ENCODE results near the gene CD34.

CD34 gene

DNA sequence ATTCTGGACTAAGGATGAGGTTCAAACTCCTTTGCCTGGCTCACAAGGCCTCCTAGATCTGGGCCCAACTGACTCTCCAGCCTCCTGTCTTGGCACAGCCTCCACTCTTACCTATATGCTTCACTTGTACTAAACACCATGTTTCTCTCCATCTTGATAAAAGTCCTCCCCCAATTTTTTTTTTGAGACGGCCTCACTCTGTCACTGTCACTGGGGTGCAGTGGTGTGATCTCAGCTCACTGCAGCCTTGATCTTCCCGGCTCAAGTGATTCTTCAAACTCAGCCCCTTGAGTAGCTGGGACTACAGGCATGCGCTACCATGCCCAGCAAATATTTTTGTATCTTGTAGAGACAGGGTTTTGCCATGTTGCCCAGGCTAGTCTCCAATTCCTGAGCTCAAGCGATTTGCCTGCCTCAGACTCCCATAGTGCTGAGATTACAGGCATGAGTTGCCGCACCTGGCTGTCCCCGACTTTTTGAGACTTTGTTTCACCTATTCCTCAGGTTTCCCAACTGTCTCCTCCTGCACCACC lies 39.7 kb downstream of the CD34 start:
- DNase-seq: no peak

DNA sequence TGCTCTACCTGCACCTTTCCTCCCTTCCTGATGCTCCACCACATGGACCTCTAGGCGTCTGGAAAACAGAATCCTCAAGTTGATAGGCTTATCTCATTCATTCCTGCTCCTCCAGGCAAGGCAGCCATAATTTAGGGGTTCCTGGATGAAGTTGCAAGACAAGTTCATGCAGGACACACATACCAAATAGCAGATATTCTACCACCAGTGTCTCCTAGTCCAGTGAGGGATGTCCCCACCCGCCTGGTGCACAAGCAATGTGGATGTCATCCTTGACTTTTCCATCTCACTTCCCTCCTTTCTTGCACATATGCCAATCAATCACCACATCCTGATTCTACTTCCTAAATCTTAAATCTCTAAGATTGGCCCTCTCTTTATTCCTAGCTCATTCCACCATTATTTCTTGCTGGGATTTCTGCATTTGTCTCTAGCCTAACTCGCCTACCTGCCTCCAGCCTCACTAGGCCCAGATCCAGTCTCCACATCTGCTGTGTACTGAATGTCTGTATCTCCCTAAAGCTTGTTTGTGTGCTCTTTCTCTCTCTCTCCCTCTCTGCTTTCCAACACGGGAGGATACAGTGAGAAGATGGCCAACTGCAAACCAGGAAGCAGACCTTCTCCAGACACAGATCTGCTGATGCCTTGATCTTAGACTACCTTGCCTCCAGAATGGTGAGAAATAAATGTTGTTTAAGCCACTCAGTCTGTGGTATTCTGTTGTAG lies 40.5 kb downstream of the CD34 start:
- DNase-seq: no peak

DNA sequence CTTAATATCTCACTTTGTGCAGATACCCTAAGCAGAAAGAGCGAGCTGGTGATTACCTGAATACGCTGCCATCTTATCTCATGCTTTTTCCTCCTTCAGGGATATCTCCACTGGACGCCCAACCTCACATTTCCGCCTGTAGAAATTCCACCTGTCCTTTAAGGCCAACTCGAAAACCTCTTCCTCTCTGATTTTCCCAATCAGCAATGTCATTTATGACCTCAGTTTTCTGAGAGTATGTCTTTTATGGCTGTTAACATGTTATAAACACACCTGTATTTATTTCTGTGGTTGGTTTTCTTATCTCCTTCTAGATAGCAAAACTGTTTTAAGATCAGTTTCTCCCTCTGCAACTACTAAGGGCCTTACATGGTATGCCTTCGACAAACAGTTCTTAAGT lies 41.1 kb downstream of the CD34 start:
- no peak for DNase-seq

DNA sequence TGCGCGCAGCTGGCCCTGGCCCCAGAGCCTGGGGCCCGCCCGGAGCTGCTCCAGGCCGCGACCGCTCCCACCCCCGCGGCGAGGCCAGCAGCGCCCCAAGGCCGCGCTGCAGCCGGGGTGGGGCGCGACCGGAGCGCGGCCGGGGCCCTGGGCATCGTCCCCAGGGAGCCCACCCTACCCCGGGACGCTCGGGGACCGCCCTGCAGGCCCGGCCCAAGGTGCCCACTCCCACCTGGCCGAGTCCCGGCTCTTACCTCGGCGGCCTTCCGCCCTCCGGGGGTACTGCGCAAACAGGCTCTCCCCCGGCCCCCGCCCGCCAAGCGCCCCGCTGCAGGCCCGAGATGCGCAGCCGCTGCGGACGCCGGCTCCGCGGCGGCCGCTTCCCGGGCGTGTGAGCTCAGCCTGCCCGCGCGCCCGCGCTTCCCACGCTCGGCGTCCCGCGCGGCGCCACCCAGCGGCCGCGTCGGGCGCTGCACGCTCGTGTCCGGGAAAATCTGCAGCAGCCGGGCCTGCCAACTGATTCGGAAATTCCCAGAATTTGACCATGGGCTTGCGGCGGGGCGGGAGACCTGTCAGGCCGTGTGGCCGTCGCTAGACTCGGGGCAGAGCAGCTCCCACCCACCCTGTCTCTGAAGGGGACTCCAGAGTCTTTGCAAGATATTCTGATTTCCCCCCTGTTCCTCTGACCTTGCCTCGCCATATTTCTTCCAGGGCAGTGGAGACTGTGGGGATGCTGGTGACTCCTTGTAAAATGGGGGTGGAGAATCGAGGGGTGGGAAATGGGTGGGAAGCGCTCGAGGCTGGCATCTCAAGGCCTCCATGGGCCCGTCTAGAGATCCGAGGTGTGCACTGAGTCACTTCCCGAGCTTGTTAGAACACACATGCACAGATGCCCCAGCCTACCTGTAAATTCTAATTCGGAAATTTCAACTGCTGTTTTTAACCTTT lies 41.9 kb downstream of the CD34 start:
- DNase-seq: peak; percentile 73

DNA sequence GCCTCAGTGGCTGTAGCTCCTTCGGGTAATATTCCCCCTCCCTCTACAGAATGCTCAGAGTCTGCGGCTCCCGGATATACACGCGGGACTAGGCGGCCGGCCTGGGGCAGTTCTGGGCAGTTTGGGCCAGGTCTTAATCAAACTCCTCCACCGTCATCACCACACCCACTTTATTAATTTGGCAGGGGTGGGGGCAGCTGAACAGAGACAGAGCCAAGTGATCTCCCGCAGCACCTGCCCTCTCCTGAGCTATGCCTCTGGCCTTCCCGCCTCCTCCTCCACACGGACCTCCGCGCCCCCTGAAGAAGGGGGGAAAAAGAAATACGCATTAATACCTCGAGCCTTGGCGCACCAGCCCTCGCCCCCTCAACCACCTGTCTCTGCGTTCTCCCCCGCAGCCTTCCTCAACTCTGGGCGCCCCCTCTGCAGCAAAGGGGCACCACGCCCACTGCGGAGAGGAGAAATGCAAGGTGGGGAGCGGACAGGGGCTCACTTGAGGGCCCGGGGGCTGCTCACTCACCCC lies 42.6 kb downstream of the CD34 start:
- no peak for DNase-seq

DNA sequence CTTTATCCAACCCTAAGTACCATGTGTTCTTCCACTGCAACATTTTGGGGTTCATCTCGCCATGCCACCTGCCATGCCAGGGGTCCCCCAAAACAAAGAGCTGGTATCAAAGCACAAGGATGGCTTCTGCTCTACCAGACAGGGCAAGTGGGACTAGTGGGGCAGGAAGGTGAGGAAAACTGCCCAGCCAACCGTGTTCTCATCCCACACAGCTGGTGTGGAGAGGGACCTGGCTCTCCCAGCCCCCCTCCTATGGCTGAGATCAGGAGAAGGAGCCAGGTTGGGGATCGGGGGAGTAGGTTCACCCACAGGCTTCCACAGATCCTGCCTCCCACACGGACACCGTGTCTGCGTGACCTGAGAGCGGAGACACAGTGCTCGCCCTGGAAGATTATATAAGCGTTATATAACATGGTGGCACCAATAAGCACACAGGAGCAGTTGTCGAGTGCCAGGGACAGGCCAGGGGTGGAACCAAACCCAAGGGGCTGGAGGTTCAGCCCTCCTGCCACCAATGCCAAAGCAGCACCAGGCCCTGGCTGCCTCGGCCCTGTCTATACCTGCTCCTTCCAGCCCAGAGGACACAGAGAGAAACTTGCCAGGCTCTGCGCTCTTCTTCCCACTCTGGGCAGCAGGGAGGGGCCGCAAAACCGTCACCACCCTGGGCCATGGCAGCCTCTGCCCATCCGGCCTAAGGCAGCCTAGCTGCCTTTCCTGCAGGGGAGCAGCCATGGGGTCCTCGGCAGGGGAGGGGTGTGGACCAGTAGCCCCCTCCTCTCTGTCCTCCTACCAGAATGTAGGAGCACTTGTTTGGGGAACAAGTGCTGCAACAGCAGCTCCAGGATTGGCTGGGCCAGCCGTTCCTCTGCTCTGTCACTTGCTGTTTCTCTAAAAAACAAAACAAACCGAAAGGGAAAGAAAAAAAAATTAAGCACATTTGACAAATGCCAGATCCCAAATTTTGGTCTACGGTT lies 43.5 kb downstream of the CD34 start:
- no peak for DNase-seq

DNA sequence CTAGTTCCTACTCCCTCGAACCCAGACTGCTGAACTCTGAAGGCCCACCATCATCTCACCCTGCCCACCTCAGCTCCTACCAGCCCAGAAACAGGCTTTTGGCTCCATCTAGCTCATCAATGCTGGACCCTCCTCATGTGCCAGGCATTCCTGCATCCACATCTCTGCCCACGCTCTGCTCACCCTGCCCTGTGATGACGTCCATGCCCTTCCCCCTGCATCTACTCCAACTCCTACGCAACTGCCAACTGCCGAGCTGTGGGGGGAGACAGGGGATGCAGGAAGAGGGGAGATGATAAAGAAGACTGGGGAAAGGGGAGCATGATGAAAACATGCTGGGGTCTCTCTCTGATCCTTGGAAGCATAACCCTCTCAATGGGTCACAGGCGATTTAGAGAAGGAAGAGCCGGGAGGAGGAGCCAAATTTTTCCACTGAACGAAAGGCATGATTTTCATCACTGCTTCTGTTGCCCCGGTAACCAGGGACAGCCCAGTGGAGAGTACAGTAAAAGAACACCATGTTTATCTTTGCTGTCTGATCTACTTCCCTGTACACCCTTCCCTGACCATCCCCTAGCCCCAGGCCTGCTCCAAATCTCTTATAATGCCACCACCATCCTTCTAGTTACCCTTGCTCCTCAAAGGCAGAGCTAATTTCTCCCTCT lies 44.3 kb downstream of the CD34 start:
- no peak for DNase-seq

DNA sequence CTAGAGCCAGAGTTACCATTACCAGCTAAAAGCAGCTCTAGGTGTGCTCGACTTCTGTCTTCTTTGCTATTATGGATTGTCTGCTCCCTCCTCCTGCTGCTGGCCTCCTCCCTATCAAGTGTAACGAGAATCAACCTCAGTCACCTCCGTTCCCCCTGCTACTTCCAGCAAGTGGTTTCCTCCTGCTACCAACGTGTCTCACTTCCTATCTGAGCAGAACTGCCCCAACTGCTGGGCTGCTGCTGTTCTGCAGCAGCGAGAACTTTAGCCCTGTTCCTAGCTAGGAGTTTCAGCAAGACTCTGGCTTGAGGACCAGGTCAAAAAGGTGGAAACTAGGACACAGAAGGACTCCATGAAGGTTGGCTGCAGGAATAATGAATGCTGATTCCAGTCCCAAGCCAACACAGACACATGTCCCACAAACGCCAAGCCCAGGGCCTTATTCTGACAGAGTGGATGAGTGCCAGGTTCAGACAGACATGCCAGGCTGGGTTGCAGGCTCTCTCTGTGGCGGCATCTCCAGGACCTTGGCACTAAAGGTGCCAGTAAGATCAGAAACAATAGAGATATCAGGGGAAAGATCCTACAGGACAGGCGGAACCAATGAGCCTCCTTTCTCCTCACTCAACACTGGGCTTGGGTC lies 46.9 kb downstream of the CD34 start:
- no peak for DNase-seq

DNA sequence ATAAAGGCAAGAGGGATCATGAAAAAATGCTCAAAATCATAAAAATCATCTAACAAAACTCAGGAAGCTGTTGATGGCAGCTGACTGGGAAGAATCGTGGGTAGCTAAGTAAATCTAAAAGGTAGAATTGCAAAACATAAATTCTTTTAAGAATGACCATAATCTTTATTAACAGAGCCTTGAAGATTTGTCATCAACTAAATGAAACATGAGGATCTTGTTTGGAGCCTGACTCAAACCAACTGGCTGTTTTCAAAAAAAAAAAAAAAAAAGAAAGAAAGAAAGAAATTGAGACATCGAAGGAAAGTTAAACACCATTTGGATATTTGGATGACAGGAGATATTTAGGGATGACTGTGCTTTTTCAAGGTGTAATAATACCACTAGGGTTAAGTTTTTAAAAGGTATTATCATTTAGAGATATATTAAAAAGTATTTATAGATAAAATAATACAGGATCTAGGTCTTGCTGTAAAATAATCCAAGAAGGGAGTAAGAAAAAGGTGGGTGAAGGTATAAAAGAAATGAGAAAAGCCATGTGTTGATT lies 48.6 kb downstream of the CD34 start:
- DNase-seq: no peak

DNA sequence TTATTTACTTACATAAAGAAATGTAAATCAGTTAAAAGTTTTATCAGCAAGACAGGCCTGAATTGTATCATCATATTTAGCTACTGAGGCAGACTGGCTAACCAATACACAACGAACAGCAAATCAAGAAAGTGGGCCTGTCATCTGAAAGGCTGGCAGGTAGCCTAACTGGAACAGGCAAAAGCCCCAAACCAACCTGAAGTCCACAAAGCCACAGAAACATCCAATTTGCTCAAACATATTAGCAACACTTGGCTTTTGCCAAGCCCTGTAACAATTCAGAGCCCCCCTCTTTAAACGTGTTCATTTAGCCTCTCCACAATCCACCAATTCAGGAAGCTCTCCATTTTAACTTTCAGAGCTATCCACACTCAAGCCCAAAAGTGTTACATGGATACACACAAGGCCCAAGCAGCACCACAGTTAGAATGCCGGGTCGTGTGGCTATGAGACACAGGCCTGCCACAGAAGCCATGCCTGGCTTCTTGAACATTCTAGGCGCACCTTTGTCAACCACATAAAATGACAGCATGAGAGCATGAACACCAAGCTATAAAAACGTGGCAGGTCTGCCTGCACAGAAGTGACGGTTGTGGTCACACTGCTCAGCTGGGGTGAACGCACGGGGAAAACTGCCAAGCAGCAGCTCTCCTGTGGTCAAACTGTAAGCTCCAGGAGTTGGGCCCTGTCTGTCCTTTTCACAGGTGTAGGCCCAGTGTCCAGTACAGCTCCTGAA lies 49.3 kb downstream of the CD34 start:
- DNase-seq: no peak

DNA sequence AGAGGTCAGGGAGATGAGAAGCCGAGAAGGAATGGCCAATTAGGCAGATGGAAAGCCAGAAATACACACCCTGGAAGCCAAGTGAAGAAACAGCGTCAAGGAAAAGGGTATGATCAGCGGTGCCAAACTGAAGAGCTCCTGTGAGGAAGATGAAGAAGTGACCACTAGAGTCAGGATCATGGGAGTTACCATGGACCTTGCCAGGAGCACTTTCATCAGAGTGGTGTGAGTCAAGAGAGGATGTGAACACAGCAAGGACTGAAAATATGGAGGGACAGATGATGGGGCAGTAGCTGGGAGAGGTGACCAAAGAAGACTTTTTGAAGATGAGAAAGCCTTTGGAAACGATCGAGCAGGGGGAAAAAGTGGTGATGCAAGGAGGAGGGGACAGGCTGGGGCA lies 50.4 kb downstream of the CD34 start:
- DNase-seq: no peak

DNA sequence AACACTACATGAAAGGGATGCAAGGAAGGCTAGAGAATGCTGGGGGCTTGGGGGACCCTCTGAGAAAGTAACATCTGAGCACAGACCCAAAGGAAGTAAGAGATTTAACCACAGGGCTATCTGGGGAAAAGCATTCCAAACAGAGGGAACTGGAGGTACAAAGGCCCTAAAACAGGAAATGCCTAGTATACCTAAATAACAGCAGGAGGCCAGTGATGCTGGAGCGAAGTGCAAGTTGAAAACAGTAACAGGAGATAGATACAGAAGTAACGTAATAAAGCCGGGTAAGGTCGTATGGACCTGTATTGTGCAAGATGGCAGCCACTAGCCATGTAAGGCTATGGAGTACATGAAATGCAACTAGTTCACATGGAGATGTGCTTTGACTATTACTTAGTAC lies 52.1 kb downstream of the CD34 start:
- no peak for DNase-seq

DNA sequence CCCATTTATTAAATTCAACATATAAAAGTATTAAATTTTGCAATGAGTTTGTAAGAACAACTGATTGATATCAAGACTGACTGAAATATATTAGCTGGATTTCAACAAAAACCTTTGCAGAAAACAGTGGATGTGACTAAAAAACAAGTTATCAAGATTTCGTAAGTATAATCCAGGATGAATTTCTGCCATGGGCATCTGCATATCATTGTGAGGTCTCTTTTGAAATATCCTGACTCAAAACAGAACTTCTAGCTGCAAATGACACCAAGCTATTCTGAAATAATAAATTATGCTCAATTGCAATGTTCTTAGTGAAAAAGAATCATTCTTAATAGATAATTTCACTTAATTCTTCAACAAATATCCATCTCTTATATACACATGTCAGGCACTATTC lies 52.6 kb downstream of the CD34 start:
- DNase-seq: no peak

DNA sequence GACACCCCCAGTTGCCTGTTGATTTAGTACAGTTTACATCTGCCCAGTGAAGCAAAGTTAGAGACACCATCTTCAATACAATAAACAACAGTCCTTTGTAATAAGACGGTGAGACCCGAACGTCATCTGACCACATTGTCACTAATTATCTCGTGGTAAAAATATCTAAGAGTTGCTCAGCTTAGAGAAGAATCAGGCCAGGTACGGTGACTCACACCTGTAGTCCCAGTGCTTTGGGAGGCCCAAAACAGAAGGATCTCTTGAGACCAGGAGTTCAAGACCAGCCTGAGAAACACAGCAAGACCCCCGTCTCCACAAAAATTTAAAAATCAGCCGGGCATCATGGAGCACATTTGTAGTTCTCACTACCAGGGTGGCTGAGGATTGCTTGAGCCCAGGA lies 53.5 kb downstream of the CD34 start:
- no peak for DNase-seq

DNA sequence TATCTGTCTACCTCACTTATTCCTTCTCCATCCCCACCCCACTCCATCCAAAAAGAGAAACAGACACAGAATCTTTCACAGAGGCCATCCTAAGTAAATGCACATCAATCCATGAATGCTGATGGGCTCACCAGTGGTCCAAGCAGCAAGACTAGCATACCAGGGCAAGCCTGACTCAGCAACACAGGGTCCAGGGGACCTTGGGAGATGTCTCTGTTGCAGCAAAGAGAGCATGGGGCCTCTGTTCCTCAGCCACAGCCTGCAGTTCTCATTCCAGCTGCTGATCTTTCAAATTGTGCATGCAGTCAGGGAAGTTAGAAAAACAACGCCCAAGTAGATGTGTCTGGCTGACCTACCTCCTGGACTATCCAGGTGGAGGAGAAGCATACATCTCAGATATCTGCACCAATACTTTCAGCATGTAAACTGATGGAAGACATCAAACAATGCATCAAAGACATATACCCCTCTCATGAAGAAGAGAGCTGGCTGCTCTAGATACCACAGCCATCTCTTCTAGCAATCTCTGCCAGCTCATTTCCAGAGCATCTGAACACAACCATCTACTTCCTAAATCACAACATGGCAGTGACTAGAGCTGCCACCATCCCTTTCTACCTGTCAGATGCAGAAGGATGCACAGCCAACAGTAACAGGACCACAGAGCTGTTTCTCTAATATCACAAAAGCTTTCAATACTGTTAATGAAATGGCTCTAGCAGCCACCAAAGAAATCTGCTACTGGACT lies 54.5 kb downstream of the CD34 start:
- no peak for DNase-seq

DNA sequence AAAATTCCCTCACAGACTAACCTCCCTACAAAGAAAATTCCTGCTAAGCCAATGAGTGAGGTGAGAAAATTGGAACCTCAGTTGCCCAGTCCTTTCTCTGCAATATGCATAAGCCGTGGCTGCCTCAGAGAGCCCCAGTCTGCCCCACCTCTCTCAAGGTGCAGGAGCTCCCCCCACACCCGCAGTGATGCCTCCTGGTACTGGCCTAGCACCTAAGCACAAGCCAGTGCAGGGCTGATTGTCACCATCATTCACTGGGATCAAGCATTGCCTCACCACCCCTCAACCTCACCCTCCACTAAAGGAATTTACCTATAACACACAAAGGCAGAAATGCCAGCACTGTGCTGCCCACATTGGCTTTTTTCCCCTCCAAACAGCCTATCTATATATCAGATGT lies 56.9 kb downstream of the CD34 start:
- DNase-seq: no peak

DNA sequence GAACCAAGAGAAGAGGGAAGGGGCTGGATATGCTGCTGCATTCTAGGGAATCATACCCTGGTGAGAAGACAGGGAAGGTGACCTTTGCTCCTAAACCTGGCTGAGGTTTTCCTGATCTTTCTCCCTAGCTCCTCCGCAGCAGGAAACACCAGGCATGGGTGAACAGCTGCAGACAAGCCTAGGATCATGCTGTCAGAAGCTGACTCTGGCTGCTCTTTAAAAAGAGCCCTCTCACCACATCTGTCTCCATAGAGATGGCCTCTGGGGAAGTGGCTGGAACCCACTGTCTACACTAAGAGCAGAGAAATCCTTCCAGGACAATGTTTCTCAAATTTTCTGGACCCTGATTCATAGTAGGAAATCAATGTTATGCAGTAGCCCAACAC lies 57.6 kb downstream of the CD34 start:
- DNase-seq: no peak

DNA sequence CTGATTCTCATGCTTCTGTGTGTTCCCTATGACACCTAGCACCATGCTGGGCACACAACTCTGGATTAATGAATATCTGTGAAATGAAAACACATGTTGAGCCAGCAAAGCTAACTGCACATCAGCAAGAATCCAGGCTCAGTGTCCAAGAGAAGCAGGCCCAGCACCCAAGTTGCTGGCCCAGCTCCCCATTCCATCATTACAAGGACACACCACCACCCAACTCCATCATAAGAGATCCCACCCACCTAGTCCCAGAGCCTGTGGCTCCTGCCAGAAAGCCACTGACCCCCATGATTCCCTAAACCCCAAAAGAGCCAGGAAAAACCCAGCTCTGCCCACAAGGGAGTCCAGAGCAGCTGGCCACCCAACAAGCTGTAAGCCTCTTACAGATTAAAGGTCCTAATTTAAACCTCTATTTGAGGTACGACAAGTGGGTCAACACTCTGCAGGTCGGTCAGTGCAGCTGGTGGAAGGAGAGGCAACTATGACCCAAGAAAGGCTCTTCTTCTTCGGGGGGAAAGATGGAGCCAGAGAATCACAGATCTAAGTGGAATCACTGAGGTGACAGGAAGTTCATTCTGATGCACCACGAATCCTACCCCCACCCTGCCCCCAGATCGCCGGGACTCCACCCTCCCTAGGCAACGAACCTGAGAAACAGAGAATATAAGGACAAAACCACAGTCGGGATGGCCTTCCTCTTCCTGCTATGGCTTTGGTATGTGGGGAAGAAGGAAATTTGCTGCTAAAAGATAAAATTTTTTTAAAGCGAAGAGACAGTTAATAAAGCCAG lies 58.2 kb downstream of the CD34 start:
- DNase-seq: no peak

DNA sequence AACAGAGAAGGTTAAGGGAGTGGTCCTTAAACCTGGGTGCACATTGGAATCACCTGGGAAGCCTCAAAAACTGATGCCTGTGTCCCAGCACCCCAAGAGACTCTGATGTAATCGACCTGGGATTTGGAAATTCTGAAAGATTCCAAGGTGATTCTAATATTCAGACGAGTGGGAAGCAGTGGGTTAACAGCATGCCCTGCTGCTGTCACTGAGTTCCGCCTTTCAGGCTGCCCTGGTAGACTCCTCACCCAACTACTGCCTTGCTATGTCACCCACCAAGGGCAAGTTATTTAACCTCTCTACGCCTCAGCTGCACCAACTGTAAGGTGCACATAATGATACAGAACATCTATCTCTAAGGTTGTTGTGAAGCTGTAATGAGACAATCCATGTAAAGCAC lies 59.2 kb downstream of the CD34 start:
- DNase-seq: no peak

Data from NCI-H345 (cell line).